ENCODE measurements around the gene AKAP1. TPM values are rescaled to one million over a fixed set of nuclear protein-coding genes. Genes with fewer than 3 reads are reported as not detected.

Gene AKAP1
- polyA plus RNA-seq, 3 donors: 5.6 to 14.6 (median 6.8) TPM

GRCh38 chr17:57075785-57076184 lies 9.3 kb upstream of the AKAP1 start:
- TF ChIP-seq CTCF (IDR thresholded peaks at IDR 0.05): no peak

GRCh38 chr17:57077000-57077399 lies 8.0 kb upstream of the AKAP1 start:
- Histone ChIP-seq H3K79me2 (ENCODE audit: insufficient read depth, low read length) (no peaks in the 10 kb centered on the region), H3K4me1 (ENCODE audit: control insufficient read depth in 1 of 2, insufficient read depth in 2 of 2, low read length in 2 of 2) (peaks cover 5 to 7% of the 10 kb centered on the region in 2 donors), H3K9ac (ENCODE audit: insufficient read depth, low read length, poor library complexity, severe bottlenecking) (no peak overlapping the region), H3K9me3 (replicated peaks in 1 of 2; ENCODE audit: control insufficient read depth in 1 of 2, insufficient read depth in 1 of 2, low read length in 2 of 2) (no peaks in the 10 kb centered on the region), H3K36me3 (replicated peaks in 1 of 2; ENCODE audit: control insufficient read depth in 1 of 2, insufficient read depth in 2 of 2, low read length in 2 of 2) (no peaks in the 10 kb centered on the region), H3K4me2 (replicated peaks; ENCODE audit: extremely low read depth, low read length, poor library complexity, severe bottlenecking) (no peak overlapping the region), H3K27ac (ENCODE audit: low read depth in 1 of 2, low read length in 2 of 2) (no peak overlapping the region), H2AFZ (ENCODE audit: insufficient read depth, low read depth, low read length, poor library complexity, severe bottlenecking) (no peak overlapping the region), H3K4me3 (replicated peaks in 1 of 3; ENCODE audit: low read depth in 2 of 3, low read length in 3 of 3) (no peak overlapping the region), H4K20me1 (ENCODE audit: insufficient read depth, low read length) (no peaks in the 10 kb centered on the region), H3K27me3 (ENCODE audit: control insufficient read depth in 2 of 2, insufficient read depth in 2 of 2, low read length in 2 of 2) (no peaks in the 10 kb centered on the region)
- intact Hi-C loops (cut with micrococcal nuclease): no loop called here
- H3K4me1 Mint-ChIP-seq: peaks cover 6% of the 10 kb centered on the region
- TF ChIP-seq CTCF (IDR thresholded peaks at IDR 0.05): no peak
- 100% methylated on average over 2 of the region's 2 CpGs for WGBS (ENCODE audit: insufficient coverage)
- H3K27ac Mint-ChIP-seq: no peak overlapping the region
- DNase-seq: no peak
- peaks cover 0 to 5% (median 3%) of the 10 kb centered on the region in 3 donors for H3K27me3 Mint-ChIP-seq (ENCODE audit: low read depth in 3 of 3)
- no peak overlapping the region for H3K4me3 Mint-ChIP-seq
- no peaks in the 10 kb centered on the region for H3K36me3 Mint-ChIP-seq
- no peaks in the 10 kb centered on the region for H3K9me3 Mint-ChIP-seq

More at GRCh38 chr17:57075785-57076184, 9.3 kb upstream of the AKAP1 start:
- Mint-ChIP-seq H3K9me3 (no peaks in the 10 kb centered on the region), H3K4me1 (no peaks in the 10 kb centered on the region), H3K4me3 (no peak overlapping the region), H3K27ac (no peak overlapping the region), H3K36me3 (no peaks in the 10 kb centered on the region), H3K27me3 (ENCODE audit: low read depth in 3 of 3) (peaks cover 0 to 5% (median 2%) of the 10 kb centered on the region in 3 donors)
- H3K36me3 ChIP-seq (replicated peaks in 1 of 2; ENCODE audit: control insufficient read depth in 1 of 2, insufficient read depth in 2 of 2, low read length in 2 of 2): no peaks in the 10 kb centered on the region
- H3K4me3 ChIP-seq (replicated peaks in 1 of 3; ENCODE audit: low read depth in 2 of 3, low read length in 3 of 3): no peak overlapping the region
- no peaks in the 10 kb centered on the region for H3K79me2 ChIP-seq (ENCODE audit: insufficient read depth, low read length)
- no peak for DNase-seq
- H3K4me2 ChIP-seq (replicated peaks; ENCODE audit: extremely low read depth, low read length, poor library complexity, severe bottlenecking): no peak overlapping the region
- no peaks in the 10 kb centered on the region for H3K9me3 ChIP-seq (replicated peaks in 1 of 2; ENCODE audit: control insufficient read depth in 1 of 2, insufficient read depth in 1 of 2, low read length in 2 of 2)
- H2AFZ ChIP-seq (ENCODE audit: insufficient read depth, low read depth, low read length, poor library complexity, severe bottlenecking): no peak overlapping the region
- H3K27ac ChIP-seq (ENCODE audit: low read depth in 1 of 2, low read length in 2 of 2): no peak overlapping the region
- H3K9ac ChIP-seq (ENCODE audit: insufficient read depth, low read length, poor library complexity, severe bottlenecking): no peak overlapping the region
- H3K4me1 ChIP-seq (ENCODE audit: control insufficient read depth in 1 of 2, insufficient read depth in 2 of 2, low read length in 2 of 2): no peaks in the 10 kb centered on the region
- no peaks in the 10 kb centered on the region for H4K20me1 ChIP-seq (ENCODE audit: insufficient read depth, low read length)
- intact Hi-C loops (cut with micrococcal nuclease): no loop called here
- no peaks in the 10 kb centered on the region for H3K27me3 ChIP-seq (ENCODE audit: control insufficient read depth in 2 of 2, insufficient read depth in 2 of 2, low read length in 2 of 2)
- no CpG with 5 or more reads among the region's 3 CpGs for WGBS (ENCODE audit: insufficient coverage)
